Measurements from ENCODE around the gene SNX1.

The SNX1 gene

DNA sequence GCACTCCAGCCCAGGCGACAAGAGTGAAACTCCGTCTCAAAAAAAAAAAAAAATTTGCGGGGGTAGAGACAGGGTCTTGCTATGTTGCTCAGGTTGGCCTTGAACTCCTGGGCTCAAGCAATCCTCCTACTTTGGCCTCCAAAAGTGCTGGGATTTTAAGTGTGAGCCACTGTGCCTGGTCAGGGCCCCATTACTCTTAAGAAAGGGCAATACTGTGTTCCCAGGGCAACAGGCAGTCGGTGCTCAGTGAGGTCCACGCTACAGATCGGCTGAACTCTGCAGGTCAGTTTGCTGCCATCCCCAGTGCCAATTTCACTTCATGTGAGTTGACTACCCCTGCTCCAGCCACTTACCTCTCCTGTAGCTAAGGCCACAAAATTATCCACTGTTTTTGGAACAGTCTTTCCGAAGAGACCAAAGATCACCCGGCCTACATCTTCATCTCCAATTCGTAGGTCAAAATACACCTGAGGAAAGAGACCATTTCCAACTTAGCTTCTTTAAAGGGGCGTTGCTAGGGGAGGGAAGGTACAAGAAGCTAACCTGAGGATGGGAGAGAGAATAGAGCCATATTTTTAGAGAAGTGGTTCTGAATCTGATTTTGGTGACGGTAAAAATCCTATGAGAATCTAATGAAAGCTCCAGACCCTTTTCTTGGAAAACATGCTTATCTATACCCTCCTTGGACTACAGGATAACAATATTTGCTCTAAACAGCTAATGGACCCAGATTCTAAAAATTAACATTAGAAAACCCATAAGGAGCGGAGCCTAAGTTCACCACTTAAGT, 66.1 kb downstream of the SNX1 start:
- TF ChIP-seq CTCF (IDR thresholded peaks at IDR 0.05; ENCODE audit: low read length, missing control alignments): no peak
- peak overlapping the region; percentile 94 for H3K4me3 ChIP-seq (replicated peaks; ENCODE audit: low read depth, low read length)
- DNase-seq (ENCODE audit: low read depth): no peak

DNA sequence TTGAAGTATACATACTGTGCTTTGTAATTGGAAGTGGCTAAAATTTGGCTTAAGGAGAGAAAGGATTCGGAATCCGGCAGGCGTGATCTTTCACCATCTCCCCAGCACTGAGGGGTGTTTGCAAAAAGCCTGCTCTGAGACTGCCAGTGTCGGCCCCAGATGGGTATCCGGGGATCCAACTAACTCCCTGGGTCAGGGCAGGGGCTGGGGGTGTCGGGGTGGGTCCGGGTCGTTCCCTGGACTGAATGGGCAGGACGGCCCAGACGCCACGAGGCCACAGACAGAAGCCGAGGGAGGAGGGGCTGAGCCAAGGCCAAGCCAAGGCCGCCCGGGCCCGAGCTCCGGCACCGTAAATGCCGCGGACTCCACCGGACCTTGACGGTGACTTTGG, 66.7 kb downstream of the SNX1 start:
- no peak for TF ChIP-seq CTCF (IDR thresholded peaks at IDR 0.05; ENCODE audit: low read length, missing control alignments)
- H3K4me3 ChIP-seq (replicated peaks; ENCODE audit: low read depth, low read length): peak overlapping the region; percentile 94
- DNase-seq (ENCODE audit: low read depth): no peak

DNA sequence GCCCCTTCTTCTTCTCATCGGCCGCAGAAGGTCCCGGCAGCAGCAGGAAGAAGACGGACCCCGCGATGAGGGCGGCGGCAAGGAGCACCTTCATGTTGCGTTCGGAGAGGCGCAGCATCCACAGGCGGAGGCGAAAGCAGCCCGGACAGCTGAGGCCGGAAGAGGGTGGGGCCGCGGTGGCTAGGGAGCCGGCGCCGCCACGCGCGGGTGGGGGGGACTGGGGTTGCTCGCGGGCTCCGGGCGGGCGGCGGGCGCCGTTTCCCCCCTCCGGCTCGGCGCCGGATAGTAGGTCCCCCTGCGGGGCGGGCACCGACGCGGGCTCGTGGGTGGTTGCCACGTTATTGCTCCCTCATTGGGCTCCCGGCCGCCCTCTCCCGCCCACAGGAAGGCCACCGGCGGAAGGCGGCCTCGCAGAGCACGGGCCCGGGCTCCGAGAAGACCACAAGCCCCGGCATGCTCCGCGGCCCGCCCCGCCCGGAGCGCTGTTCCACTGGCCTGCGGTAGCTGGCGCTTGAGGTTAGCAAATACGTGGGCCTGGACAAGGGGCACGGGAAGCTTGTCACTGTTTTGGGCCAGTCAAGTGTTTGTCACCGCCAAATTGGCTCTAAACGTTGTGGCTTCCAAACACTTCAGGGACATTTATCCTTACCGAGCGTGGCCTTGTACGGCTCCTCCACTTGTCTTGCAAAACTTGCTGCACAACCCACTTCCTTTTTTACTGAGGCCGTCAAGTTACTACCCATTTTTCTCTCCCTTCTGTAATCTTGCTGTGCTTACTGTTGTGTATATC, 67.3 kb downstream of the SNX1 start, which contains the start of gene PPIB:
TSS of gene PPIB (minus strand) at position 154 of the 790 bp plus-strand sequence. CDS start at position 118, 36 bp downstream.
- peak within 1 kb of the TSS; percentile 94 for H3K4me3 ChIP-seq (replicated peaks; ENCODE audit: low read depth, low read length)
- peak; percentile 36 for TF ChIP-seq CTCF (IDR thresholded peaks at IDR 0.05; ENCODE audit: low read length, missing control alignments)
- DNase-seq (ENCODE audit: low read depth): peak; percentile 98

DNA sequence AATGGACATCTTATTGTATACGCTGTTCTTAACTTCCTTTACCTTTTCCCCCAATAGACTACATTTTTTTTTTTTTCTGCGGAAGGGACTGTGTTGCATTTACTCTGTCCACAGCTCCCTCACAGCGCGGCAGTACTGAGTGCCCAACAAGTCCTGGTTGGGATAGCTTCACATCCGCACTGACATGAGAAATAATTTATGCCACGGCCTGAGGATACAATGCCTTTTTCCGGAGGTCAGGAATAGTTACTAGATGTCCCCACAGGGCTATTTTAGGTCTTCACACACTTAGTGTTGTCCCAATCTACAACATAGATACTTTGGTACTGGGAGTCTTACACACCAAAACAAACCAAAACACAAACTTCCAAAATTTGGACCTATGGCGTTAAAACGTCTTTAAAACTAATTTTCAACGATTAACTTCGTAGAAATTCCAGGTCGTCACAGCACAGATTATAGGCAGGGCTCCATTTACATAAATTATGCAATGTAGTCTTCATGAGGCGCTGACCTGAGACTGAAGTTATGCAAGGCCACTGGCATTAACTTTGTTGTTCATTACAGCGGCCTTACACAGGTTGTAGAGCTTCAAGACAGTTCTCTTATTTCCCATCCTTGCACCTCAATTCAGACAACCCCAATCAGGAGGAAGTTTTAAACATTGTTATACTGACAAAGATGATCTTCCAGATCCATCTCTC, 68.0 kb downstream of the SNX1 start:
- TF ChIP-seq CTCF (IDR thresholded peaks at IDR 0.05; ENCODE audit: low read length, missing control alignments): no peak
- H3K4me3 ChIP-seq (replicated peaks; ENCODE audit: low read depth, low read length): peak overlapping the region; percentile 42
- DNase-seq (ENCODE audit: low read depth): no peak

GRCh38 chr15:64164436-64164835, 68.7 kb downstream of the SNX1 start:
- DNase-seq (ENCODE audit: low read depth): no peak
- H3K4me3 ChIP-seq (replicated peaks; ENCODE audit: low read depth, low read length): no peak overlapping the region
- TF ChIP-seq CTCF (IDR thresholded peaks at IDR 0.05; ENCODE audit: low read length, missing control alignments): no peak

DNA sequence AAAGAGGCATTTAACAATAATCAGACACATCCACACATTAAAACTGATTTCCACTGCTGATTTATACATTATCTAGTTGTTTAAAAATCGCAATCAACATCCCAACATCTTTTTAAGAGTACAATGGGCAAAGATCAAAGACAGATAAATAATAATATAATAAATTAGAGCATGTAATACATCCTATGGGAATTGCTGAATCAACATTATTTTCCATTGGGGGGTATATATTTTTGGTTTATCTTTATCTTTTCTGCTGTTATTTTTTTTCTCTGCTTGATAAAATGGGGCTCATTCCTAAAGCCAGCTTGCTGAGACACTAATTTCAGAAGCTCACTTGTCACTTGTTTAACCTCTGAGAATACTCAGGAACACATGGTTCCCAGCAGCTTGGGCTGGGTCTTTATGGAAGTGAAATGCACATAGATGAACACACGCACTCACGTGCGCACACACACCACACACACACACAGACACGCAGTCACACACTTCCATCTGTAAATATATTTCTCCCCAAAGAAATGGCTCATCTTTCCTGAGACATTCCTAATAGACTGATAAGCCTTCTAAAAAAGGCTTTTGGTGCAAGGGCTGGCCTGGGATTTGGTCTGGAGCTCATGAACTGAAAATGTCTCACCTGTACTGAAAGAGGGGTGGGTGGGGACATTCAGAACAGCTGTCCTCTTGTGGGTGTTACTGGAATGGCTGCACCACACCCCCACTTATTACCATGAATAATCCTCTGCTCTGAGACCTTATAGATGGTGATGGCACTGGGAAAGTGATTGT, 70.5 kb downstream of the SNX1 start:
- TF ChIP-seq CTCF (IDR thresholded peaks at IDR 0.05; ENCODE audit: low read length, missing control alignments): no peak
- DNase-seq (ENCODE audit: low read depth): no peak
- no peak overlapping the region for H3K4me3 ChIP-seq (replicated peaks; ENCODE audit: low read depth, low read length)

Measured in fibroblast of pulmonary artery (primary cell).